GM12892 (cell line): ENCODE results near the gene ICAM2.

Experiments
- DNase-seq: peaks from one replicate; pipeline ENCODE4 v3.0.0; 2011; ENCODE audit not compliant: insufficient read length
- FAIRE-seq: peaks from 2 replicates; lab custom pipeline; 2011; peaks lifted over from hg19 to GRCh38; lab: Jason Lieb, UNC
- POLR2A ChIP-seq: IDR thresholded peaks from 2 replicates; pipeline ENCODE4 v1.6.1; 2011; ENCODE audit warnings: low read depth, low read length, control low read depth
- POLR2AphosphoS5 ChIP-seq: IDR thresholded peaks from 2 replicates; pipeline ENCODE4 v1.6.1; 2011; ENCODE audit warnings: low read depth, low read length, control low read depth
- TAF1 ChIP-seq: IDR thresholded peaks from 2 replicates; pipeline ENCODE4 v1.6.1; 2011; ENCODE audit warnings: low read depth, mild to moderate bottlenecking, control low read depth, low read length, borderline replicate concordance

ICAM2 gene

GRCh38 chr17:64006361-64007088 lies 13.9 kb downstream of the ICAM2 start:
- TF ChIP-seq POLR2A: no peak
- TF ChIP-seq TAF1: no peak
- no peak for TF ChIP-seq POLR2AphosphoS5
- DNase-seq (no peak), FAIRE-seq (no peak)

DNA sequence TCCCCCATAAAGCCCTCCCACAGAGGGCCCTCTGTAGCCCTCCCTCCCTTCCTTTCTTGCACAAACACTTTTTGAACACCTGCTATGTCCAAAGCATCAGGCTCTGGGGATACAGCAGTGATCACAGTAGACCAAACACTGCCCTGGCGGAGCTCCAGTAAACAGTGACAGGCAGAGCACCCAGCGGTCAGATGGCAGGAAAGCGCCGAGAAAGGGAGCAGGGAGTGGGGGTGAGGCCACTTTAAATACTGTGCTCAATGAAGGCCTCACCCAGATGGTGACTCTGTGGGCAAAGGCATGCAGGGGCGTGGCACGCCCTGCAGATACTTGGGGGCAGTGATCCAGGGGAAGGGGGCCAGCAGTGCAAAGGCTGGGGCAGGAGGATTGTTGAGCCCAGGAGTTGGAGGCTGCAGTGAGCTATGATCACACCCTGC lies 14.7 kb downstream of the ICAM2 start:
- no peak for DNase-seq
- no peak for TF ChIP-seq TAF1
- no peak for TF ChIP-seq POLR2A
- TF ChIP-seq POLR2AphosphoS5: no peak
- FAIRE-seq: no peak

DNA sequence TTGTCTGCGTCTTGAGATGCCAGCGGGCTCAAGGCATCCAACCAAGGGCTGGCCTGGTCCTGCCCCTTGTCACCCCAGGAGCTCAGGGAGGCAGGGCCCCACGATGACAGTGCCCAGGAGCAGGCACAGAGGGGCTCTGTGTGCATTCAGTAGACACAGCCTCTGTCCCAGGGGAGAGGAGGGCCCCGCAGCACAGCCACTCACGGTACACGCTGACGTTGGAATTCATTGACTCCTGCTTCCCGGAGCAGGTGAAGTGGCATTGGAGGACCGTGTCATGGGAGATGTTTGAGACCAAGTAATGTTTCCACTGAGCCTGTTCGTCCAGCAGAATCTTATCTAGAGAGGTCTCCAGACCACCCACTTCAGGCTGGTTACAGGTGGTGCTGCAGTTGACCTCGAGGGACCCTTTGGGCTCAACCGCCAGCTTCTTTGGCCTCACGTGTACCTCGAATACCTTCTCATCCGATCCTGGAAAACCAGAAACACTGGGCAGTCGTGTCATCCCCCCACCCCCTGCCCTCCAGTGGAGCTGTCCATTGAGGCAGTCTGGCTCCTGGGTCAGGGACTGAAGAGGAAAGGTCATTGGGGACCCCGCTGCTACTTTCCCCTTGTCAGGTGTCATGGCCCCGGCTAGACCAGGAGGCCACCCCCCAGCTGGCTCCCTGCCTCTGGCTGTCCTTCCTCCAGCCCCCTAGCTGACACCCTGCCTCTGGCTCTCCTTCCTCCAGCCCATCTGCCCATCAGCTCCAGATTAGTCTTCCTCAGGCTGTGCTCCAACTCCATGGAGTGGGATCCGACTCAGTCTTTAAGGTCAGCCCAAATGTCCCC lies 15.3 kb downstream of the ICAM2 start:
- TF ChIP-seq POLR2AphosphoS5 (no peak), POLR2A (no peak), TAF1 (no peak)
- DNase-seq: no peak
- FAIRE-seq: no peak

GRCh38 chr17:64004218-64004770 lies 16.1 kb downstream of the ICAM2 start:
- TF ChIP-seq POLR2AphosphoS5 (no peak), POLR2A (no peak), TAF1 (no peak)
- FAIRE-seq (no peak), DNase-seq (no peak)

GRCh38 chr17:64003526-64004121 lies 16.8 kb downstream of the ICAM2 start:
- TF ChIP-seq POLR2AphosphoS5 (no peak), POLR2A (no peak), TAF1 (no peak)
- DNase-seq (no peak), FAIRE-seq (no peak)

GRCh38 chr17:64002658-64003525 lies 17.5 kb downstream of the ICAM2 start:
- FAIRE-seq (no peak), DNase-seq (no peak)
- TF ChIP-seq TAF1 (no peak), POLR2AphosphoS5 (no peak), POLR2A (no peak)

DNA sequence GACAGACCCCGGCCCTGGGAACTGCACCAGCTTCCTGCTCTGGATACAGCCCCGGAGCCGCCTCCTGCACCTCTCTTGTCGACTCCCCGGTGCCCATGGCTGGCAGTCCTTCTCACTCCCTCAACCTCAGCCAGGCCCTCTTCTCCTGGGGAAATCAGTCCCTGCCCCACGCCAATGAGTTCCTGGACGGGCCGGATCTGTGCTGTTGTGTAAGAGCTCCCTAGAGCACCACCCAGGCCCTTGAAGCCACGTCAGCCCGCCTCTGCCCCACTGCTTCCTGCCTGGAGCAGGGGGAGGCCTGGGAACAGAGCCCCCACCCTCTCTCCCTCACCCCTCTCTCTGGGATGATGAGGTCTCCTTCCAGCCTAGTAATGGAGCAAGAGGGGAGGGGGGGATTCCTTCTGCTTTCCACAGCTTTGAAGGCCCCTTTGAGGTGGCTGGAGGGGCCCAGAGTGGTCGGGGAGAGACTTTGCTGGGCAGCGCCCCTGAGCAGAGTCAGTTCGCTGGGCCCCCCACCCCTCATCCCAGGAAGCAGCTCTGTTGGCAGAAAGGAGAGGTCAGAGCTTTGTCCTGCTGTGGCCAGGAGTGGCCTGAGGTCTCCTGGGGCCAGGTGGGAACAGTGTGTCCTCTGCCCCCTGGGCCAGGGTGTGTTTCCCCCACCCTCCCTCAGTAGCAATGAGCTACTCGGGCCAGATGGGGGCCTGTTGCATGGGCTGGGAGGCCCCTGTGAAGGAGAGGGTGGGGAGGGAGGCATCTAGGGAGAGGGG lies 18.5 kb downstream of the ICAM2 start:
- no peak for DNase-seq
- no peak for TF ChIP-seq POLR2A
- TF ChIP-seq TAF1: no peak
- TF ChIP-seq POLR2AphosphoS5: no peak
- FAIRE-seq: no peak

GRCh38 chr17:64001091-64001579 lies 19.3 kb downstream of the ICAM2 start:
- FAIRE-seq: no peak
- DNase-seq: no peak

GRCh38 chr17:63999680-64000531 lies 20.5 kb downstream of the ICAM2 start:
- DNase-seq: no peak
- TF ChIP-seq TAF1 (no peak), POLR2AphosphoS5 (peak; percentile 50; the same call in 1 of the 2 replicates)
- peak; percentile 46 for FAIRE-seq

More at GRCh38 chr17:64001091-64001579, 19.3 kb downstream of the ICAM2 start:
- TF ChIP-seq POLR2AphosphoS5 (no peak), POLR2A (no peak), TAF1 (no peak)
